GM21717 (cell line): ENCODE measurements around the gene COL6A2.
"Not testable (repeated sequence)": the region's sequence is repeated elsewhere in the genome, so short reads cannot be mapped to it uniquely, and the experiment has no call there.

Experiments
- ATAC-seq: cut with Tn5 transposase; IDR thresholded peaks from one replicate; pipeline ENCODE4 v1.9.1; 2021; ENCODE audit warnings: mild to moderate bottlenecking, moderate library complexity; ENCODE audit not compliant: unreplicated experiment

Gene COL6A2

GRCh38 chr21:46078978-46079351 is 18.9 kb upstream of the COL6A2 start:
- no peak for ATAC-seq

GRCh38 chr21:46079352-46080170 is 18.4 kb upstream of the COL6A2 start:
- no peak for ATAC-seq

GRCh38 chr21:46080171-46081021 is 17.5 kb upstream of the COL6A2 start:
- no peak for ATAC-seq

GRCh38 chr21:46081022-46081861 is 16.7 kb upstream of the COL6A2 start:
- ATAC-seq = no peak

- no peak for ATAC-seq
Measured at GRCh38 chr21:46081862-46082712, 15.8 kb upstream of the COL6A2 start.

- ATAC-seq = no peak
Measured at GRCh38 chr21:46082713-46082962, 15.3 kb upstream of the COL6A2 start.

GRCh38 chr21:46082963-46083790 is 14.7 kb upstream of the COL6A2 start:
- ATAC-seq = no peak

- ATAC-seq = no peak
Measured at GRCh38 chr21:46083791-46084561, 13.9 kb upstream of the COL6A2 start.

GRCh38 chr21:46084709-46085108 is 13.2 kb upstream of the COL6A2 start:
- ATAC-seq = no peak

GRCh38 chr21:46085259-46085658 is 12.7 kb upstream of the COL6A2 start:
- not testable (repeated sequence) for ATAC-seq

GRCh38 chr21:46087641-46088040 is 10.3 kb upstream of the COL6A2 start:
- no peak for ATAC-seq

GRCh38 chr21:46088189-46088588 is 9.7 kb upstream of the COL6A2 start:
- ATAC-seq = no peak

GRCh38 chr21:46089285-46089684 is 8.6 kb upstream of the COL6A2 start:
- ATAC-seq = no peak

- ATAC-seq = no peak
Measured at GRCh38 chr21:46091118-46091517, 6.8 kb upstream of the COL6A2 start.

- ATAC-seq = no peak
Measured at GRCh38 chr21:46091631-46092025, 6.3 kb upstream of the COL6A2 start.

- ATAC-seq = no peak
Measured at GRCh38 chr21:46092026-46092764, 5.7 kb upstream of the COL6A2 start.

- ATAC-seq = no peak
Measured at GRCh38 chr21:46092811-46093667, 4.9 kb upstream of the COL6A2 start.
